ENCODE measurements around the gene SAMHD1. TPM values are rescaled to one million over a fixed set of nuclear protein-coding genes. Genes with fewer than 3 reads are reported as not detected.
"Not testable (repeated sequence)": the region's sequence is repeated elsewhere in the genome, so short reads cannot be mapped to it uniquely, and the experiment has no call there.

SAMHD1 gene
- total and polyA plus RNA-seq, 2 of the 13 experiments (the other 11 are each of a cell fraction or from before 2014, with no cell fraction given) = 16.9 to 43.5 TPM

- H3K79me2 ChIP-seq (ENCODE audit: insufficient read depth, low read length); H3K9me3 ChIP-seq (ENCODE audit: low read length); FAIRE-seq; H3K4me2 ChIP-seq (ENCODE audit: low read depth, low read length); H3K4me1 ChIP-seq (ENCODE audit: insufficient read depth, low read length); H3K27me3 ChIP-seq (ENCODE audit: control insufficient read depth in 1 of 2, insufficient read depth in 2 of 2, low read length in 2 of 2); H3K36me3 ChIP-seq (replicated peaks in 1 of 2; ENCODE audit: control insufficient read depth in 1 of 2, insufficient read depth in 2 of 2, low read length in 2 of 2); BruUV-seq (replicated peaks); DNase-seq (ENCODE audit: low spot score); in situ Hi-C loops (cut with HindIII; ENCODE audit: extremely low pct_ligation_motif_present, low pct_unique_long_range_greater_than_20kb); CTCF ChIA-PET (ENCODE audit: low intra/inter-chr PET ratio, low total read pairs); POLR2A ChIA-PET; H2AFZ ChIP-seq (ENCODE audit: low read length); H4K20me1 ChIP-seq (ENCODE audit: insufficient read depth, low read length); H3K27ac ChIP-seq (ENCODE audit: extremely low read length, insufficient read depth, low read length); H3K4me3 ChIP-seq (replicated peaks in 1 of 3; ENCODE audit: insufficient read depth in 1 of 3, low read depth in 2 of 3, low read length in 3 of 3); ATAC-seq; intact Hi-C loops (cut with micrococcal nuclease; ENCODE audit: unreplicated experiment); H3K9ac ChIP-seq (ENCODE audit: insufficient read depth, low read depth, low read length): not testable (repeated sequence)
- WGBS (ENCODE audit: low lambda C conversion rate) = 98% methylated on average over 9 of the region's 9 CpGs
These were observed 110.5 kb downstream of the SAMHD1 start for GRCh38 chr20:36841030-36841429.

Other genes with a start within 250 kb of the SAMHD1 start
- gene NDRG3, start 205.6 kb downstream of the SAMHD1 start, total RNA-seq (2016; rRNA removed; fragmentation: Illumina TruSeq; extraction: Trizol) = 36.0 and 43.3 TPM in 2 replicates
- gene NDRG3, start 205.6 kb downstream of the SAMHD1 start, polyA plus RNA-seq (2011; rRNA removed) = 34.7 and 40.5 TPM in 2 replicates
- 53.7 and 82.4 TPM in 2 replicates for gene DSN1, start 177.9 kb downstream of the SAMHD1 start, total RNA-seq (2016; rRNA removed; fragmentation: Illumina TruSeq; extraction: Trizol)
- gene DSN1, start 177.9 kb downstream of the SAMHD1 start, polyA plus RNA-seq (2011; rRNA removed) = 10.5 and 18.7 TPM in 2 replicates
- 1.2 and 1.6 TPM in 2 replicates for gene TLDC2, start 75.6 kb downstream of the SAMHD1 start, total RNA-seq (2016; rRNA removed; fragmentation: Illumina TruSeq; extraction: Trizol)
- 0.69 and 1.5 TPM in 2 replicates for gene TLDC2, start 75.6 kb downstream of the SAMHD1 start, polyA plus RNA-seq (2011; rRNA removed)
- 25.9 and 27.5 TPM in 2 replicates for gene RBL1, start 144.3 kb upstream of the SAMHD1 start, total RNA-seq (2016; rRNA removed; fragmentation: Illumina TruSeq; extraction: Trizol)
- 4.4 and 6.0 TPM in 2 replicates for gene RBL1, start 144.3 kb upstream of the SAMHD1 start, polyA plus RNA-seq (2011; rRNA removed)
- 284 and 587 TPM in 2 replicates for gene RPN2, start 227.6 kb upstream of the SAMHD1 start, total RNA-seq (2016; rRNA removed; fragmentation: Illumina TruSeq; extraction: Trizol)
- gene RPN2, start 227.6 kb upstream of the SAMHD1 start, polyA plus RNA-seq (2011; rRNA removed) = 1,560 and 1,818 TPM in 2 replicates
- 5.5 and 6.1 TPM in 2 replicates for gene MROH8, start 227.8 kb upstream of the SAMHD1 start, total RNA-seq (2016; rRNA removed; fragmentation: Illumina TruSeq; extraction: Trizol)
- gene MROH8, start 227.8 kb upstream of the SAMHD1 start, polyA plus RNA-seq (2011; rRNA removed) = 2.6 and 3.1 TPM in 2 replicates